A549 (cell line): ENCODE measurements around the gene NOXA1. TPM values are rescaled to one million over a fixed set of nuclear protein-coding genes. Genes with fewer than 3 reads are reported as not detected.
A peak's percentile ranks its signal among the peaks of the same experiment; 100 is the strongest.

Experiments
- ATAC-seq, 2 experiments: fragments of 200-7000 bp in 1 of 2; fragments of >200 bp in 1 of 2; cut with Nextera tagmentation in 1 of 2; cut with Tn5 transposase in 1 of 2; 3 replicates each; pipeline versions ENCODE4 v1.8.0 to v1.9.1; 2018 to 2020; ENCODE audit warnings: mild to moderate bottlenecking in 1 of 2, moderate library complexity in 1 of 2
- CTCF ChIA-PET: fragments of 300-600 bp; sonication (Branson Sonifier 250); formaldehyde crosslinking; extraction: SDS; loops from one replicate; lab custom pipeline; 2021; ENCODE audit warnings: antibody characterized with exemption, inconsistent platforms; lab: Yijun Ruan, JAX
- POLR2A ChIA-PET: fragments of 350-600 bp; formaldehyde crosslinking; extraction: SDS; loops from one replicate; lab custom pipeline; 2021; ENCODE audit warnings: antibody characterized with exemption, inconsistent platforms; lab: Yijun Ruan, JAX
- DNase-seq, 2 experiments: peaks; one replicate each; pipeline versions ENCODE4 v3.0.0 to v3.0.0-alpha.2; 2011 to 2016; ENCODE audit warnings: low read depth in 1 of 2, low spot score in 1 of 2
- FAIRE-seq: peaks from 2 replicates; lab custom pipeline; 2011; peaks lifted over from hg19 to GRCh38; lab: Jason Lieb, UNC
- H3K27ac ChIP-seq, 2 experiments: fragments of >200 bp; sonication (Bioruptor Twin); formaldehyde crosslinking; 3 replicates each; pipeline ENCODE4 v1.5.1; 2016 to 2017
- H3K4me1 ChIP-seq: fragments of >200 bp; sonication (Bioruptor Twin); formaldehyde crosslinking; 3 replicates; pipeline ENCODE4 v1.6.1; 2016
- H3K4me2 ChIP-seq: fragments of >200 bp; sonication (Bioruptor Twin); formaldehyde crosslinking; 3 replicates; pipeline ENCODE4 v1.6.1; 2016
- H3K4me3 ChIP-seq: fragments of >200 bp; sonication (Bioruptor Twin); formaldehyde crosslinking; 3 replicates; pipeline ENCODE4 v1.5.1; 2016
- H3K9me3 ChIP-seq: fragments of >200 bp; sonication (Bioruptor Twin); formaldehyde crosslinking; 3 replicates; pipeline ENCODE4 v1.6.1; 2016
- BCL3 ChIP-seq: fragments of >200 bp; sonication (Bioruptor Twin); formaldehyde crosslinking; IDR thresholded peaks from 3 replicates; pipeline ENCODE4 v1.6.1; 2016
- CHD2 ChIP-seq: fragments of 150-350 bp; IDR thresholded peaks from 2 replicates; pipeline ENCODE4 v1.6.1; 2014; ENCODE audit warnings: low read length; ENCODE audit not compliant: partially characterized antibody
- CTCF ChIP-seq: fragments of >200 bp; sonication (Bioruptor Twin); formaldehyde crosslinking; IDR thresholded peaks from 3 replicates; pipeline ENCODE4 v1.5.1; 2016
- EP300 ChIP-seq, 2 experiments: fragments of >200 bp; sonication (Bioruptor Twin); formaldehyde crosslinking; IDR thresholded peaks; 2 replicates in 1 of 2; 3 replicates in 1 of 2; pipeline ENCODE4 v1.6.1; 2016 to 2017
- FOSL2 ChIP-seq, 2 experiments: fragments of 450-650 bp in 1 of 2; fragments of >200 bp in 1 of 2; sonication (Bioruptor Twin) in 1 of 2; formaldehyde crosslinking; IDR thresholded peaks; 2 replicates each; pipeline versions ENCODE4 v1.5.0 to v1.6.1; 2016 to 2020; ENCODE audit warnings: mild to moderate bottlenecking in 1 of 2, moderate library complexity in 1 of 2
- GATA3 ChIP-seq: IDR thresholded peaks from 2 replicates; pipeline ENCODE4 v1.6.1; 2012; ENCODE audit warnings: borderline replicate concordance
- HMGXB4 ChIP-seq: fragments of 250-450 bp; sonication (Bioruptor Pico); IDR thresholded peaks from 2 replicates; pipeline ENCODE4 v1.5.0; 2021; ENCODE audit warnings: mild to moderate bottlenecking, moderate library complexity, borderline replicate concordance
- JUN ChIP-seq, 2 experiments: fragments of >200 bp; sonication (Bioruptor Twin); formaldehyde crosslinking; IDR thresholded peaks; 2 replicates in 1 of 2; 3 replicates in 1 of 2; pipeline ENCODE4 v1.6.1; 2016 to 2017
- MYC ChIP-seq: IDR thresholded peaks from 2 replicates; pipeline ENCODE4 v1.6.1; 2012; ENCODE audit warnings: mild to moderate bottlenecking, inconsistent platforms, low read length, improper control_type of control experiment, borderline replicate concordance
- PBX3 ChIP-seq: IDR thresholded peaks from 2 replicates; pipeline ENCODE4 v1.6.1; 2012
- POLR2AphosphoS2 ChIP-seq: conservative IDR thresholded peaks from 2 replicates; pipeline ENCODE4 v1.6.1; 2012; ENCODE audit warnings: low read length, improper control_type of control experiment, inconsistent platforms
- RAD21 ChIP-seq, 2 experiments: fragments of >200 bp in 1 of 2; sonication (Bioruptor Twin) in 1 of 2; formaldehyde crosslinking in 1 of 2; IDR thresholded peaks in 1 of 2; conservative IDR thresholded peaks in 1 of 2; 2 replicates in 1 of 2; 3 replicates in 1 of 2; pipeline ENCODE4 v1.6.1; 2012 to 2018; ENCODE audit warnings: inconsistent platforms in 1 of 2
- REST ChIP-seq: fragments of 200-600 bp; sonication (generic); IDR thresholded peaks from 2 replicates; pipeline ENCODE4 v1.6.1; 2016; ENCODE audit warnings: antibody characterized with exemption, mild to moderate bottlenecking, moderate library complexity
- SMC3 ChIP-seq: fragments of >200 bp; sonication (Bioruptor Twin); formaldehyde crosslinking; IDR thresholded peaks from 3 replicates; pipeline ENCODE4 v1.6.1; 2018; ENCODE audit warnings: inconsistent platforms
- SREBF2 ChIP-seq: fragments of 450-650 bp; IDR thresholded peaks from 2 replicates; pipeline ENCODE4 v1.6.1; 2014; ENCODE audit warnings: mild to moderate bottlenecking, moderate library complexity
- TFCP2L1 ChIP-seq: fragments of 250-450 bp; sonication (Bioruptor Pico); IDR thresholded peaks from 2 replicates; pipeline ENCODE4 v1.5.0; 2021; ENCODE audit warnings: mild to moderate bottlenecking
- ZSCAN20 ChIP-seq: fragments of 250-450 bp; sonication (Bioruptor Pico); IDR thresholded peaks from 2 replicates; pipeline ENCODE4 v1.8.0; 2022; ENCODE audit warnings: mild to moderate bottlenecking, moderate library complexity
- WGBS: methylation state at CpG from one replicate; pipeline ENCODE4 v1.1.6; 2017; ENCODE audit errors: missing lambda C conversion rate; 5-methylcytosine and 5-hydroxymethylcytosine counted together
- polyA plus RNA-seq, 4 experiments: library from polyadenylated mRNA; depleted of rRNA in 3 of 4; stranded (reverse); fragments of >200 nt; fragmentation: RNase III in 1 of 4; extraction: RNeasy Plus Mini Kit Qiagen cat#74134 plus additional on column Dnase treatment in 1 of 4; gene quantifications; 2 replicates in 3 of 4; 3 replicates in 1 of 4; pipeline ENCODE4 v1.2.3, GENCODE V29; 2011 to 2017

NOXA1 gene
- polyA plus RNA-seq, 2 of the 4 experiments (the other 2 are of a cell fraction), result 0.44 to 1.5 TPM

- TF ChIP-seq REST, result no peak
- TF ChIP-seq PBX3, result no peak
- TF ChIP-seq MYC, result no peak
Measured at GRCh38 chr9:137444106-137444790, 21.1 kb downstream of the NOXA1 start (continued).

- Histone ChIP-seq H3K27ac (peak overlapping the region in 1 of 2 experiments; percentile 48; a peak in 1 of 6 replicates), H3K4me2 (peak overlapping the region; percentile 64), H3K4me3 (no peak overlapping the region), H3K9me3 (no peaks in the 10 kb centered on the region), H3K4me1 (peaks cover 10% of the 10 kb centered on the region)
- ChIA-PET POLR2A (interaction anchor here (1.0 to 1.3 kb wide), 2 partner anchors 14 to 22 kb away, joined by 4 to 6 read pairs; partner anchors contain the start of genes EXD3, NOXA1 and NSMF), CTCF (interaction anchor here (0.6 to 7.6 kb wide), 25 partner anchors 8 to 434 kb away, joined by 3 to 98 read pairs (median 4); partner anchors contain the start of genes EXD3, NOXA1, NRARP and NSMF)
- peak; percentile 75 to 77 for DNase-seq
- FAIRE-seq, result no peak
- 13% methylated on average over 12 of the region's 14 CpGs for WGBS
- TF ChIP-seq HMGXB4, result no peak
- no peak for TF ChIP-seq ZSCAN20 (CRISPR knock-in tag)
- no peak for TF ChIP-seq SREBF2
- no peak for TF ChIP-seq EP300 (IDR thresholded peaks at IDR 0.05)
- no peak for TF ChIP-seq TFCP2L1 (CRISPR knock-in tag)
- peak; percentile 78 for TF ChIP-seq SMC3
- no peak for TF ChIP-seq BCL3
- TF ChIP-seq RAD21 (conservative IDR thresholded peaks at IDR 0.05 in 1 of 2, IDR thresholded peaks at IDR 0.05 in 1 of 2), result peak; percentile 62 to 66
- no peak; the same call in 1 of the 2 replicates for TF ChIP-seq FOSL2 (IDR thresholded peaks at IDR 0.05)
- TF ChIP-seq FOSL2 (CRISPR knock-in tag; IDR thresholded peaks at IDR 0.05), result peak; percentile 85
- no peak for TF ChIP-seq PBX3
- peak; percentile 79 for TF ChIP-seq CTCF
- no peak for TF ChIP-seq JUN (IDR thresholded peaks at IDR 0.05)
- TF ChIP-seq POLR2AphosphoS2, result no peak
- no peak for TF ChIP-seq GATA3
- no peak for TF ChIP-seq CHD2
- ATAC-seq, result peak; percentile 63 to 73
Measured at GRCh38 chr9:137445275-137445807, 22.1 kb downstream of the NOXA1 start.
